Measurements from ENCODE around the gene TMEM178A.

The TMEM178A gene

DNA sequence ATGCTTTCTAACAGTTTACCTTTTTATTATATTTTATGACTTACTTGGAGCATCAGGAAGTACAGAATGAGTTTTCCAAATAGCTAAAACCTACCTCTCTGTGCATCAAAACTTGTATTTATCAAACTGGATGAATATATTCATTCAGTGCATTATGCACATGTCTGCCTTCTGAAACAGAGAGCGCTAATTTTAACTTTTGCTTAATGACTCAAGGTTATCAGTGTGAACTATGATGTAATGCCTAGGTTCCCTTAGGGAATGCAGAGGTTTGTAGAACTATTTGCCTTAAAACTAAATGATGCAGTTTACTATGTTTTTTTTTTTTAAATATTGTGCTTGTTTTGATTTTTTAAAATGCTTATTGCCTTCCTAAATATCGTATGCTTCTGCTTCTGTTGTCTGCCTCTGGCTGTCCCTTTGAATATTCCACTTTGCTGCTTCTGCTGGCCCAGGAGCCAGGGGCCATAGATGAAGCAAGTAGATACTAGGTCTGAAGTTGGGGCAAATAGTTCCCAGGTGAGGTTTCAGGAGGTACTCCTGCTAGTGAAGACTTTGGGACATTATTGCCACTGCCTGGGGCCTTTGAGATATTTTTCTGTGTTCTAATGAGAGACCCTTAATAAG lies 16.5 kb downstream of the TMEM178A start:
- DNase-seq, result no peak

DNA sequence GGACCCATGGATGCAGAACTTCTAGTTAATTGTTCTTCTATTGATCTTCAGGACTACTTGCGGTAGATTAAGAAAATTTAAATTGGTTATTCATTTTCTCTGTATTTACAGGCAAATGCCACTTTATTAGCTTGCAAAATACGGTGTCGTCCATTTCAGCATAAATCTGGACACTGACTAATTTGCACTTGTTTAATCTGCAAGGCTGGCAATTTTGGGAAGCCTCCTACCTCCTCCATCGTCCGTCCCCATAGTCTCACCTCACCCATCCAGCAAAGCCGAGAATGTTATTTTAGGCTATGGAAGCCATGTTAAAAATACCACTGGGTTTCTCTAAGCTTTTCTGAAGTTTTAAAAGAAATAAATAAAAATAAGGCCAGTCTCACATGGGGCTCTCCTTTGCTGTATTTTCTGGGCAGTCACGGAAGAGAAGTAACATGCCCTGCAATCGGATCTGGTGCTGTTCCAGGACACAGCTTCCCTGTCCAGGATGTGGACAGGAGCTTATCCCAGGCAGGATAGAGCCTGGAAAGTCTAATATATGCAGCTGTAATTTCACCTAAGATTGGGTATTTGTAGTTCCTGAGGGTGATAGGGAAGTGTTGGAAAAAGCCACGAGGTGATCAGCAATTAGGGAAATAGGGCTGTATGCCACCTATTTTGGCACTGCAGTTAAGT lies 17.4 kb downstream of the TMEM178A start:
- no peak for DNase-seq

DNA sequence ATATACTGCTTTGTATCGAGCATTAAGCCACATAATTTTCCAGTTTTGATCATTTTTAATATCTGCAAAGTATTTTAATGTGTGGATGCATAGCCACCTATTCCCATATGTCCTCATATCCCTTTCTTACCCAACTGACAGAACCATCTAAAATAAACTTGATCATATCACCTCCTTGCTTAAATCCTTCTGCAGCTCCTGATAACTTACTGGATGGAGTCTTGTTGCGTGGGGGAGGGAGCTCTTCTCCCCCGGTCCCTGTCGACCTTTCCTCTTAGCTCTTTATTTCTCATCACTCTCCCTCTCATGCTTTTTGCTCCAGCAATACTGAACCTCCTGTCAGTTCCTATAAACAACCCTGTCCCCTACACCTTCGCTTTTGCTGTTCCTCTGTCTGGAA lies 18.7 kb downstream of the TMEM178A start:
- no peak for DNase-seq

DNA sequence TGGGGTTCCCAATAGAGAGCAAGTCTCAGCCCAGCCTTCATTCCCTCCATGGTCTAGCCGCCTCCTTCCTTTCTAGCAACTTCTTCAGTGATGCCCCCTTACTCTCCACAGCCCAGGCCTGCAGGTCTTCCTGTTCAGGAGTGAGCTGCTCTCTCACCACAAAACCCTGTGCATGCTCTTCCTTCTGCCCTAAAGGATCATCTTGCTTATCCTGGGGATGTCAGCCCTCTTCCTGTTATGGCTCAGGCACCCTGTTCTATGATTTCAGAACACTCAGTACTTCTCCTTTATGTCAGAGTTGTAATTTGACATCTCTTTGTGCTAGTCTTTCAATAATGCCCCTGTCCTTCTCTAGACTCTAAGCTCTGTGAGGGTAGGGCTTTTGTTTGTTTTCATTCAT lies 19.4 kb downstream of the TMEM178A start:
- no peak for DNase-seq

DNA sequence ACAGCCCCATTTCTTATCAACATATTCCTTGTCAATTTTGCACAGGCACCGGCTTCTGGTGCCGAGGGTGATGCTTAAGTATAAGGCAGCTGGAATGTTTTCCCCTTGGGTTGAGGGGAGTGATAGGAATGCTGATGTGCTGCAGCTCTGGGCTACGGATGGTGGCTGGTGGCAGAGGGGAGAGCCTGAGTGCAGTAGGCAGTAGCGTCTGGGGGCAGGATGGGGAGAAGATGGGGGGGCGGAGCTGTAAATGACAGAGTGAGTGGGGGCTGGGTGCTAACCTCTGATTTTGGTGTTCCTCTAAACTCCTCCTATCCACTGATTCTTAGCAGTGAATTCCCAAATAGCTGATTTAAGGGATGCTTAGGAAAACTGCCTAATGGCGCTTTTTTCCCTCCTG lies 20.7 kb downstream of the TMEM178A start:
- no peak for DNase-seq

DNA sequence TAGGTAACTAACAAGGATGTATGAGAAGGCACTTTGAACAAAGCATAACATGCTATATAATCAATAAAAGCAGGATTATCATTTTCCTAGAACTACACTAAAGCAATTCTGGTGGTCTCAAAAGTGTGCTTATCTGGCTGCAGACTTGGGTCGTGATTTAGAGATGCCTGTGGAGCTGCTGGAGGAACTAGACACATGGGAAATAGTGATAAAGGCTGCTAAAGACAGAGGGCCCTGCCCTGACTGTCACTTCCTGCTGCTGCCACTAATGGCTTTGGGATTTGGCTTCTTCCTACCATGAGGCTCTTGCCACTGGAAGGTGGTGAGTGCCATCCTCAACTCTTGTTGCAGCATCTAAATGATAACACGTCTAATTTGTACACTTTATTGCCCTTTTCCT lies 22.5 kb downstream of the TMEM178A start:
- no peak for DNase-seq

DNA sequence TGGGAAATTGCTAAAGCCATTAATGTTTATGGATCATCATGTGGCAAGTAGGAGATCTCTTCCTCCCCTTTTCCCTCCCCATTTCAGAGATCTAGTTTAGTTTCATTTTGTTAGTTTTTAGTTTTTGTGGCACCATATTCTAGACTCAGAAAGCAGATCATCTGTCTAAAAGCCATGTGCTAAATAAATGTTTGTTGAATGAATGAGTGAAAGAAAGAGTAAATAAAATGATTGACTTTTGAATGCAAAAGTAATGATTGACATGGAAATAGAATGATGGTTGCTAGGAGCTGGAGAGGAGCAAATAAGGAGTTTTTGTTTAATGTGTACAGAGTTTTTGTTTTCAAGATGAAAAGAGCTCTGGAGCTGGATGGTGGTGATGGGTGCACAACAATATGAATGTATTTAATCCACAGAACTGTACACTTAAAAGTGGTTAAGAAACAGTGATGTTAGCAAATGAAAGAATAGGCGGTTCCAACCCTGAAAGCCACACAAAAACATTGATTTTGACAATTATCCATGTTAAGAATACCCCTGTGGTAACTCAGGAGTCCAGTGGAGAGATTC lies 23.6 kb downstream of the TMEM178A start:
- DNase-seq, result peak; percentile 11

DNA sequence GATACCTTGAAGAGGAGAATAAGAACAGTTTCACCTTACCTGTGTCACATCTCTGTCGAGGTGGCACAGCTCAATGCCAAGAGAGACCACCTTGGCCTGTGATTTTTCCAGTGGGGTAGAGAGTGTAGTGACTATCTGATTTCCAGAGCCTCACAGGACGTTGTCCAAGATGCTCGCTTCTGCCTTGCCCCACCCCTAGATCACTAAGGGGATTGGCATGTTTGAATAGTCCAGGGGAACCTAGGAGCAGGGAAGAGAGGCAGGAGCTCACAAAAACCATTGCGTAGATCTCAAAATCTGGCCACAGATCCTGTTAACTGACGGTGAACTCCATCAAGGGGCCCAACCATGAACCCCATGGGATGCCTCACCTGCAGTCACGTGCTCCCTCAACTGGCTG lies 24.2 kb downstream of the TMEM178A start:
- no peak for DNase-seq

DNA sequence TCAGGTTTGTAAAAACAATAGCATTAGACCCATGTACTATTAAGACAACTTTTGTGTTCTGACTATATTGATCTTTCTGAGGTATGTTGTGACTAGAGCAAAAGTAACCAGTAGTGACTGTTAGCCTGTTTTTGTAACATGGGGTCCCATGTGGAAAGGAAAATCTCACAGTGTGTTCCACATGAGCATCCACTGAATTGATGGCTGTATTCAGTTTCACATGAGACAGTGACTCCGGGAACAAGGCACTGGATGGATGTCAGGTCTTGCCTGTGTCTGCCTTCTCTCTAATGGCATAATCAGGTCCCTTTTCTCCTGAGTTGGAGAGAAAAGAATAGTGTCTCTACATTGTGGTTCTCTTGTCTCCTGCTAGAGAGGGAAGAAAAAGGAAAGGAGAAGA lies 27.5 kb downstream of the TMEM178A start:
- no peak for DNase-seq

DNA sequence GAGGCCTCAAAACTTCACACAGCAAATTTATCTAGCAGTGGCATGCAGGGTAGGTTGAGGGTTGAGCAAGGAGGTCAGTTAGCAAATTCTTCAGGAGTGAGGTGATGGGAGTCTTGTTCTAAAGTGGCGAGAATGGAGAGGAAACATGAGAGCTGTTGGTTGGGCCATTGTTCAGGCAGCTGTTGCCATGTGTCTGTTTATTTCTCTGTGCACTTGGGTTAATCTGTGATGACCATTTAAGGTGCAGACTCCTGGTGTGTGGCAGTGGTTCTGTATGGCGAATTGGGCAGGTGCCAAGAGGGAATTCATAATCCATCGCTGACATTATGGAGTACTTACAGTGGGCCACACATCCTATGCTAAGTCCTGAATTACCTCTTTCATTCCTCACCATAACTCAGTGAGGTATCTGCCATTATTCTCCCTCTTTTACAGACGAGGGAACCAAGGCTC lies 30.4 kb downstream of the TMEM178A start:
- peak; percentile 82 for DNase-seq

DNA sequence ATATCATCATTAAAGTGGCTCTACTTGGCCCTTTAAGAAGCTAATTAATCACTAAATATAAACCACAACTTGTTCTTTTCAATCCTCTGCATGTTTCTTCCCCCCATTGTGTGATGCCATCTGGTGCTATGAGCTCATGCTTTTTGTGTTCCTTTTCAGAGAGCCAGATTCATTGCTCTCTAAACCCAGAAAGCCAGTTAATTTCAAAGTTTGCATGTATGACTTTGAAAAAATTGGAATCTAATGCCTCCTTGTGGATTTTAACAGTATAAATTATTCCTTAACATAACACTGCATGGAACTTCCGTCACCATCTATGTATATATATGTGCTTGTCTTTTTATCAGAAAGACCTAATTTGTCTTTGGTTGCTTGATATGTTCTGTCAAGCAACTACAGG lies 31.1 kb downstream of the TMEM178A start:
- DNase-seq, result peak; percentile 24

DNA sequence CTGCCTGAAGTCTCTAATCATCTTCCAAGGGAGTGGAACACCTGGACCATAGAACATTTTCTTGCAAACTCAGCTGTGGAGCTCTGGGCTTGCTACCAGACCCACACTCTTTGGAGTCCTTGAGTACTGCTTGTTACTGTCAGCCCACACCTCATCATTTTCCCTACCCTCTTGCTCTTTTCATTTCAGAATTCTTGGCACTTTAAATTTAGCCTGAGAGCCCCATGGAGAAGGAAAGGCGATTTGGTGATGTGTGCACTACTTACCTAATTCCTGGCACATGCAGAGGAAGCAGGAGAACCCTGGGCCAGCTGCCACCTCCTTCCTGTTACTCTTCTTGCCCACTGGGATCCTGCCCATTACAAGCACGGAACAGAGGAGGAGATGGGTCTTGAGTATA lies 31.7 kb downstream of the TMEM178A start:
- peak; percentile 53 for DNase-seq

DNA sequence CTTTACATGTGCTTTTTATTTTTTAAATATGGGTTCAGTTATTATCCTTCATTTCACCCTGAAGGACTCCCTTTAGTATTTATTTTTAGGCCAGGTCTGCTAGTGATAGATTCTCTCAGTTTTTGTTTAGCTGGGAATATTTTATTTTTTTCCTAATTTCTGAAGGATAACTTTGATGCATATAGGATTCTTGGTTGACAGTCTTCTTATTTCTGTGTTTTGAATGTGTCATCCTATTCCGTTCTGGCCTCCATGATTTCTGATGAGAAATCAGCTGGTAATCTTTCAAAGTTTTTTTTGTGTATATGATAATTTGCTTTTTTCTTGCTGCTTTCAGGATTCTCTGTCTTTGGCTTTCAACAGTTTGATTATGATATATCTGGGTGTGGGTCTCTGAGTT lies 35.4 kb downstream of the TMEM178A start:
- no peak for DNase-seq

DNA sequence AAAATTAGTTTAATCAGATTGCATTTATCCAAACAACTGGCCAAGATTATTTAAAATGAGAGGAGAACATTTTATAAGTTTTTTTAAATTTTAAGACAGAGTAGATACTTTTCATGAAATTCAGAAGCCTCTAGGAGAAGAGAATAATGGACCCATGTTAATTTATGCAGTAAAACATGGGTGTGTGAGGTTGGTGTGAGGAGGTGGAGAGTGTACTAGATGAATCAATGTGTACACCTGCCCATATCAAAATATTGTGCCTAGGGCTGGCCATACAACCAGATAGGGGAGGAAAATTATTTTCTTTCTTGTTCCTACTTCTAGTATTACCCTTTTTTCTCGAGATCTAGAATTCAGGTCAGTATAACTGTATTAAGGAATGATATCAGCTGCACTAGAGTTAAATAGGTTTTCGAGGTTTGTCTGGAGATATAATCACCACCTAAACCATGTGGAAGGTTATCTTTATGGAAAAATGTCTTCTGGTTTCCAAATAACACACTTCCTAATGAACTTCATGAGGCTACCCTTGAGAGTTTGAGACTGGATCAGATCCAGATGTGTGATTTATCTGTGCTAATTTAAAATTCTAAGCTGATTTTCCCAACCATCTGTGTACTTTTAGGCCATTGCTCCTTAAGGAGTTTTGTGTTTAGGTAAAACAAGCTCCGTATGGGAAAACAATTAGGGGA lies 37.6 kb downstream of the TMEM178A start:
- no peak for DNase-seq

DNA sequence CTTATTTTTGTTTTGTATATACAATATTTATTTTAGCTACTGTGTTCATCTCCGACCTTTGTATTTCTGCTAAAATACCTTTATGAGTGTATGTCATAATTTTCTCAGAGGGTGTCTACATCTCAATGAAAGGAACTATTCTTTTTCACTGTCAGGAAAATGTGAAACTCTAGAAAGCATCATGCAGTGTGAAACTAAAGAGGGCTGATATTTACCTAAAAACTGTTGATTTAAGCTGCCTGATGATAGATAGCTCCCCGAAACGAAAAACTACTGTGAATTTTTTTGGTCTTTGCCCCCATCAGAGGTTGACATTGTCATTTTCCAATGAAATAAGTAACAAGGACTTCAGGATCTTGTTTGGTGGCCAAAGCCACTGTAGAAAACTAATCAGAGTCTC lies 38.8 kb downstream of the TMEM178A start:
- no peak for DNase-seq

DNA sequence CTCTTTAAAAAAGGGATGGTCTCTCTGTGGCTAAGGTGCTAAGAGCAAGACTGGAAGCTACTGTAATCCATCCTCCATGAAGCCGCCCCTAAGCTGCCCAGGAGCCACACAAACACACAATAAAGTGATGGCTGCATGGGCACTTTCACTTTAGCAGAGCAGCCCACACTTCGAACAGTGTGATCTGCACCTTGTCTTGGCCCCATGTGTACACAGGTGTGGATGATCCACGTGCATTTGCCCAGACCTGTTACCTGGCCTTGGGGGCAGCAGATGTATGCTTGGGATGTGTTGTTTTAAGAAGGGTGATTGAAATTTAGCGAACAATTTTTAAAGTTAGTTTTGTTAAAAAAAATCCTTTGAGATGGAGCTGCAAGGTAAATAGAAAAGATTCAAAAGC lies 39.9 kb downstream of the TMEM178A start:
- no peak for DNase-seq

DNA sequence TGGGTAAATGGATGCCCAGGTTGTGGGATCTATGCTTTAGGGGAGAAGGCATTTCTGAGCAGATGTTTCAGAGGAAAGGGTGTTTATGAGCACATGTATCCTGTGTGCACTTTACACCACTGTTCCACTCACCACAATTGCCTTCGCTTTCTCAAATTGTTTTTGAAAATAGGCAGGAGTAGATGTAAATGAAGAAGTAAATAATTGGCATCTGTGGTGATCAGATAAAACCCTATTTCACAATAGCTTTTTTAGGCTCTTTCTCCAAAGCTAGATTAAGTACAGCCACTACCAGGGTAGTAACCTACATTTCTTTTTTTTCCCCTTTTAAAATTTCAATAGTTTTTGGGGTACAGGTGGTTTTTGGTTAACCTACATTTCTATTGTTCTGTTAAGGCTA lies 40.6 kb downstream of the TMEM178A start:
- no peak for DNase-seq

DNA sequence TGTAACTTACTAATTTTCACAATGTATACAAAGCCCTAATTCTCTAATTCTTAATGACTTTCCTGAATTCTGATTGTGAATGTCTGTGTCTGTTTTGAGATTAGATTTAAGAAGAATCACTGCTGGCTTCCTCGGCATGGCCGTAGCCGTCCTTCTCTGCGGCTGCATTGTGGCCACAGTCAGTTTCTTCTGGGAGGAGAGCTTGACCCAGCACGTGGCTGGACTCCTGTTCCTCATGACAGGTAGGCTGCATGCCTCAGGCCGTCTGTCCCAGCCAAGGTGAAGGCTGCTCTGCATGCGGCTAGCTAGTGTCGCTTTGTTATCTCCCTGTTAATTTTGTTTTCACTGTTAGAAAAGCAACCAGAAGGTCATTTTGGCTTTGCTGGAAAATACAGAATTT lies 41.2 kb downstream of the TMEM178A start:
- no peak for DNase-seq

DNA sequence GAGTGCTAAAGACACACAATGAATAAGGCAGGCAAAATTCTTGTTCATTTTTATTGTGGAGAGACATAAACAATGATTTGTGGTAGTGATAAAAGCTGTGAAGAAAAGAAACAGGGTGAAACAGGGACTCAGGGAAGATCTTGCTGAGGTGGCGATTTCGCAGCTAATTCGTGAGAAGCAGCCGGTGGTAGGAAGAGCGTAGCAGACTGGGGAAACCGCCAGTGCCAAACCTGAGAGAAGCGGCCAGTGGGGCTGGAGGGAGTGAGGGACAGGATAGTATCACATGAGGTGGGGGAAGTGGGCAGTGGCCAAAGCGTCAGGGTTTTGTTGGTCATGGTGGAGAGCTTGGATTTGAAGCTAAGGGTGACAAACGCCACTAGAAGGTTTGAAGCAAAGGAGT lies 42.3 kb downstream of the TMEM178A start:
- DNase-seq, result no peak

DNA sequence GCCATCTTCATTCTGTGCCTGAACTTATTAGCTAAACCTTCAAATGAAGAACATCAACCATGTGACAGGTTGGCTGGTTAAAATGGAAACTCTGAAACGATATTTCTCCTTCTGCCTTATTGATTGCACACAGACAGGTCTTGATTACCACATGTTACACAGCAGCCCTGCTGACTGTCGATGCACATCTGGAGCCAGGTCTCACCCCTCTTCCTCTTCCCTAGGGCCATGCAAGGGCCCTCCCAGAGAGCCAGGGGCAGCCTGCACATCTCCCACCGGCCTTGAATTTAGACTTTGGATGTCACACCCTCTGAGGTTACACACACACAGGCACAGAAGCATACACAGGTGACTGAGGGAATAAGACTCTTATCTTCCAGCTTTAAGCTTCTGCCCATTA lies 45.1 kb downstream of the TMEM178A start:
- no peak for DNase-seq

DNA sequence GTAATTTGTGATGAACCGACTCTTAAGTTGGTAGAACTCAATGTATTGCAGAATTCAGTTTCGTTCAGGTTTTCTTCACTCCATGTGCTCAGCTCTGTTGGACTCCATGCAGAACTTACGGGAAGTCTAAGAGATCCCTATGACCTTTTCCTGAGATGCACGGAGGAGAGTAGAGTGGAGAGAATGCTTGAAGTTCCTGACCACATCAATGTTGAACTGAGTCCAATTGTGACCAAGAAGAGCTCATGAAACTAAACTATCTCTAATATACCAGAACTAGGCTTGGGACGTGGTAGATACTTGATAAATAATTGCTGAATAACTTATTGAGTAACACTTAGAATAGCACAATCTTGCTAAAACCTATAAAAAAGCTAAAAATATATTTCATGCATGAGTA lies 47.2 kb downstream of the TMEM178A start:
- DNase-seq, result no peak

DNA sequence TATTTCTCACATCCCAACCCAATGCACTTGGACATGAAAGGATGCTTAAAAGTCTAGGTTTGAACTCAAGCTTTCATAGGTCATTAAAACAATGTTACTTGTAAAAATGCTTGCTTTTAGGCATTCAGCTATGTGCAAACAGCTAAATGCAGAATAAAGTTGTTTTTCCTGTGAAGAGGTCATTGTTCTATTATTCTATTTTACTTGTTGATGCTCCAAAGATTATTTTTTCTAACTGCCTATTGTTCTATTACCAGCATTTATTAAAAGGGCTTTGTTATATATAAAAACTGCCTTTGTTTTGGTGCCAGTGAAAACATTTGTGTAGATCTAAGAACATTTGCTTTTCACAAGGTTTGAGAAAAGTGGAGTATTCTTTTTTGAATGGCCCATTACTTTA lies 49.4 kb downstream of the TMEM178A start:
- no peak for DNase-seq

DNA sequence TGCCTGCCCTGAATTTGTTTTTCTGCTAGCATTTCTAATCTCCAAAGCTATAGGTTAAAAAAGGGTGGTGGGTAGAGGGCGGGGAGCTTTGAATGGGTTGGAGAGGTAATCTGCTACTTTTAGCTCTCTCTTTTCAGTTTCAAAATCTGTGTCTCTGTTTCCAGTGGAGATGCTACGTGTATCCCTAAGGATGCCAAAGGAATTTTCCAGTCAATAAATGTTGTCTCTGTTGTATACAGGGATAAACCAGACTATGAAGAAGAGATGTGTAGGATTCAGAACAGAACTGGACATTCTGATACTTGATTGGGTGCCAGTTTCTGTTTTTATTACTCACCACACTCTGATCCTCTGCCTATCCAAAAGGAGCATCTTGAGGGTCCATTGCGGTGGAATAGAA lies 50.1 kb downstream of the TMEM178A start:
- DNase-seq, result no peak

DNA sequence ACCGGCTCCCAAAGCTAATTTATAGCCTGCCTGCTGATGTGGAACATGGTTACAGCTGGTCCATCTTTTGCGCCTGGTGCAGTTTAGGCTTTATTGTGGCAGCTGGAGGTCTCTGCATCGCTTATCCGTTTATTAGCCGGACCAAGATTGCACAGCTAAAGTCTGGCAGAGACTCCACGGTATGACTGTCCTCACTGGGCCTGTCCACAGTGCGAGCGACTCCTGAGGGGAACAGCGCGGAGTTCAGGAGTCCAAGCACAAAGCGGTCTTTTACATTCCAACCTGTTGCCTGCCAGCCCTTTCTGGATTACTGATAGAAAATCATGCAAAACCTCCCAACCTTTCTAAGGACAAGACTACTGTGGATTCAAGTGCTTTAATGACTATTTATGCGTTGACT lies 51.4 kb downstream of the TMEM178A start:
- DNase-seq, result no peak
